K562 (cell line): Measurements from ENCODE around the gene CMSS1. TPM values are rescaled to one million over a fixed set of nuclear protein-coding genes. Genes with fewer than 3 reads are reported as not detected.

Source experiments
- CGGBP1 ChIP-seq: fragments of 250-450 bp; sonication (Bioruptor Pico); IDR thresholded peaks from 2 replicates; pipeline ENCODE4 v1.9.0; 2021; ENCODE audit warnings: mild to moderate bottlenecking
- CSDE1 ChIP-seq, 2 experiments: fragments of 450-650 bp; IDR thresholded peaks; 2 replicates each; pipeline ENCODE4 v1.6.1; 2016; ENCODE audit warnings: mild to moderate bottlenecking in 1 of 2
- ELF4 ChIP-seq: fragments of 450-650 bp; formaldehyde crosslinking; IDR thresholded peaks from 2 replicates; pipeline ENCODE4 v1.4.0; 2022; ENCODE audit warnings: missing genetic modification characterization
- ESRRA ChIP-seq: fragments of 450-650 bp; IDR thresholded peaks from 2 replicates; pipeline ENCODE4 v1.6.1; 2014; ENCODE audit warnings: low read depth, mild to moderate bottlenecking, moderate library complexity, borderline replicate concordance
- HES1 ChIP-seq: fragments of 450-650 bp; IDR thresholded peaks from 2 replicates; pipeline ENCODE4 v1.6.1; 2016; ENCODE audit warnings: low read depth, mild to moderate bottlenecking, moderate library complexity
- KDM4B ChIP-seq, 2 experiments: fragments of 450-650 bp in 1 of 2; sonication (generic) in 1 of 2; IDR thresholded peaks; 2 replicates each; pipeline ENCODE4 v1.6.1; 2016 to 2017; ENCODE audit warnings: borderline replicate concordance in 2 of 2, antibody characterized with exemption in 1 of 2, low read depth in 1 of 2, mild to moderate bottlenecking in 1 of 2
- KLF16 ChIP-seq: IDR thresholded peaks from 2 replicates; pipeline ENCODE4 v1.6.1; 2016; ENCODE audit warnings: antibody characterized with exemption
- LCOR ChIP-seq: sonication (generic); formaldehyde crosslinking; IDR thresholded peaks from 2 replicates; pipeline ENCODE4 v1.8.0; 2022; ENCODE audit warnings: mild to moderate bottlenecking, missing genetic modification reagents
- ZBED1 ChIP-seq: IDR thresholded peaks from 2 replicates; pipeline ENCODE4 v1.6.1; 2014
- ZHX1 ChIP-seq: fragments of 150-350 bp; conservative IDR thresholded peaks from 2 replicates; pipeline ENCODE4 v1.6.1; 2014; ENCODE audit warnings: low read length
- ZNF133 ChIP-seq: fragments of 250-450 bp; sonication (Bioruptor Pico); IDR thresholded peaks from 2 replicates; pipeline ENCODE4 v1.4.0; 2020; ENCODE audit warnings: mild to moderate bottlenecking
- ZNF280B ChIP-seq: fragments of 250-450 bp; sonication (Bioruptor Pico); IDR thresholded peaks from 2 replicates; pipeline ENCODE4 v1.5.1; 2021; ENCODE audit warnings: mild to moderate bottlenecking
- ZNF695 ChIP-seq: fragments of 450-650 bp; formaldehyde crosslinking; IDR thresholded peaks from 2 replicates; pipeline ENCODE4 v1.4.0; 2020; ENCODE audit warnings: mild to moderate bottlenecking, moderate library complexity
- polyA plus RNA-seq, 8 experiments: library from polyadenylated mRNA; depleted of rRNA in 4 of 8; stranded (reverse) in 5 of 8; unstranded in 3 of 8; fragments of >200 nt; fragmentation: Nextera tagmentation in 2 of 8; fragmentation: Illumina TruSeq in 1 of 8; extraction: Ambion mirVana in 2 of 8; extraction: Trizol in 1 of 8; gene quantifications; 2 replicates each; pipeline versions ENCODE4 v1.2.1 to v1.2.3, GENCODE V29; 2011 to 2014; ENCODE audit warnings: inconsistent platforms in 1 of 8, missing spikeins in 1 of 8
- total RNA-seq, 7 experiments: library from RNA; depleted of rRNA in 6 of 7; stranded (reverse); fragments of >200 nt in 6 of 7; fragmentation: Illumina TruSeq in 2 of 7; extraction: Trizol in 2 of 7; gene quantifications; 2 replicates each; pipeline versions ENCODE4 v1.2.1 to v1.2.3, GENCODE V29; 2011 to 2021; ENCODE audit warnings: low replicate concordance in 1 of 7
- TF ChIP-seq, protein P1 (sequence below): fragments of 250-450 bp; sonication (Bioruptor Pico); IDR thresholded peaks from 2 replicates; pipeline ENCODE4 v1.5.0; 2021
- TF ChIP-seq, protein P2 (sequence below): sonication (generic); formaldehyde crosslinking; IDR thresholded peaks from 2 replicates; pipeline ENCODE4 v1.9.0; 2022; ENCODE audit warnings: mild to moderate bottlenecking, missing genetic modification reagents
- TF ChIP-seq, protein P3 (sequence below): sonication (generic); formaldehyde crosslinking; IDR thresholded peaks from 2 replicates; pipeline ENCODE4 v1.8.0; 2022; ENCODE audit warnings: mild to moderate bottlenecking, missing genetic modification reagents
- TF ChIP-seq, protein P4 (sequence below): fragments of 250-450 bp; sonication (Bioruptor Pico); IDR thresholded peaks from 2 replicates; pipeline ENCODE4 v1.4.0; 2020; ENCODE audit warnings: mild to moderate bottlenecking

Gene CMSS1
- total and polyA plus RNA-seq, 9 of the 15 experiments (the other 6 are each of a cell fraction or from before 2014, with no cell fraction given) = 46.9 to 109 (median 72.3) TPM

DNA sequence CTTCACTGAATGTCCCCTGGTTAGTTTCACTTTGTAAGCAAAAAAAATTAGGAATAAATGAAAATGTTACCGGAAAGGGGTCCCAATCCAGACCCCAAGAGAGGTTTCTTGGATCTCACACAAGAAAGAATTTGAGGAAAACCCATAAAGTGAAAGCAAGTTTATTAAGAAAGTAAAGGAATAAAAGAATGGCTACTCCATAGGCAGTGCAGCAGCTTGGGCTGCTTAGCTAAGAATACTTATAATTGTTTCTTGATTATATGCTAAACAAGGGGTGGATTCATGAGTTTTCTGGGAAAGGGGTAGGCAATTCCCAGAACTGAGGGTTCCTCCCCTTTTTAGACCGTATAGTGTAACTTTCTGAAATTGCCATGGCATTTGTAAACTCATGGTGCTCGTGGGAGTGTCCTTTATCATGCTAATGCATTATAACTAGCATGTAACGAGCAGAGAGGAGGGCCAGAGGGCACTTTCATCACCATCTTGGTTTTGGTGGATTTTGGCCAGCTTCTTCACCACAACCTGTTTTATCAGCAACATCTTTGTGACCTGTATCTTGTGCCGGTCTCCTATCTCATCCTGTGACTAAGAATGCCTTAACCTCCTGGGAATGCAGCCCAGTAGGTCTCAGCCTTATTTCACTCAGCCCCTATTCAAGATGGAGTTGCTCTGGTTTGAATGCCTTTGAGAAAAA, 41.0 kb upstream of the CMSS1 start (continued):
- TF ChIP-seq ZHX1 (no peak), ZBED1 (no peak), ZNF695 (CRISPR knock-in tag) (peak; percentile 82; the same call in 1 of the 2 replicates), ZNF280B (peak; percentile 94), ELF4 (CRISPR knock-in tag) (peak; percentile 99), ESRRA (0 out of 2 replicates have a peak, but pooled peaks have one; percentile 17), KDM4B (IDR thresholded peaks at IDR 0.05; ENCODE audit: borderline replicate concordance in 2 of 2, low read depth in 1 of 2) (no peak), CSDE1 (IDR thresholded peaks at IDR 0.05) (no peak), KLF16 (no peak), ZNF133 (CRISPR knock-in tag) (peak; percentile 98), LCOR (CRISPR knock-in tag) (peak; percentile 48; the same call in 1 of the 2 replicates), CGGBP1 (CRISPR knock-in tag) (no peak), HES1 (no peak)
- TF ChIP-seq, protein P1, sequence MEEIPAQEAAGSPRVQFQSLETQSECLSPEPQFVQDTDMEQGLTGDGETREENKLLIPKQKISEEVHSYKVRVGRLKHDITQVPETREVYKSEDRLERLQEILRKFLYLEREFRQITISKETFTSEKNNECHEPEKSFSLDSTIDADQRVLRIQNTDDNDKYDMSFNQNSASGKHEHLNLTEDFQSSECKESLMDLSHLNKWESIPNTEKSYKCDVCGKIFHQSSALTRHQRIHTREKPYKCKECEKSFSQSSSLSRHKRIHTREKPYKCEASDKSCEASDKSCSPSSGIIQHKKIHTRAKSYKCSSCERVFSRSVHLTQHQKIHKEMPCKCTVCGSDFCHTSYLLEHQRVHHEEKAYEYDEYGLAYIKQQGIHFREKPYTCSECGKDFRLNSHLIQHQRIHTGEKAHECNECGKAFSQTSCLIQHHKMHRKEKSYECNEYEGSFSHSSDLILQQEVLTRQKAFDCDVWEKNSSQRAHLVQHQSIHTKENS (CRISPR knock-in tag) = peak; percentile 90
- TF ChIP-seq, protein P2, sequence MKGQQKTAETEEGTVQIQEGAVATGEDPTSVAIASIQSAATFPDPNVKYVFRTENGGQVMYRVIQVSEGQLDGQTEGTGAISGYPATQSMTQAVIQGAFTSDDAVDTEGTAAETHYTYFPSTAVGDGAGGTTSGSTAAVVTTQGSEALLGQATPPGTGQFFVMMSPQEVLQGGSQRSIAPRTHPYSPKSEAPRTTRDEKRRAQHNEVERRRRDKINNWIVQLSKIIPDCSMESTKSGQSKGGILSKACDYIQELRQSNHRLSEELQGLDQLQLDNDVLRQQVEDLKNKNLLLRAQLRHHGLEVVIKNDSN (CRISPR knock-in tag) = no peak
- TF ChIP-seq, protein P3, sequence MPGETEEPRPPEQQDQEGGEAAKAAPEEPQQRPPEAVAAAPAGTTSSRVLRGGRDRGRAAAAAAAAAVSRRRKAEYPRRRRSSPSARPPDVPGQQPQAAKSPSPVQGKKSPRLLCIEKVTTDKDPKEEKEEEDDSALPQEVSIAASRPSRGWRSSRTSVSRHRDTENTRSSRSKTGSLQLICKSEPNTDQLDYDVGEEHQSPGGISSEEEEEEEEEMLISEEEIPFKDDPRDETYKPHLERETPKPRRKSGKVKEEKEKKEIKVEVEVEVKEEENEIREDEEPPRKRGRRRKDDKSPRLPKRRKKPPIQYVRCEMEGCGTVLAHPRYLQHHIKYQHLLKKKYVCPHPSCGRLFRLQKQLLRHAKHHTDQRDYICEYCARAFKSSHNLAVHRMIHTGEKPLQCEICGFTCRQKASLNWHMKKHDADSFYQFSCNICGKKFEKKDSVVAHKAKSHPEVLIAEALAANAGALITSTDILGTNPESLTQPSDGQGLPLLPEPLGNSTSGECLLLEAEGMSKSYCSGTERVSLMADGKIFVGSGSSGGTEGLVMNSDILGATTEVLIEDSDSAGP (CRISPR knock-in tag) = no peak
- TF ChIP-seq, protein P4, sequence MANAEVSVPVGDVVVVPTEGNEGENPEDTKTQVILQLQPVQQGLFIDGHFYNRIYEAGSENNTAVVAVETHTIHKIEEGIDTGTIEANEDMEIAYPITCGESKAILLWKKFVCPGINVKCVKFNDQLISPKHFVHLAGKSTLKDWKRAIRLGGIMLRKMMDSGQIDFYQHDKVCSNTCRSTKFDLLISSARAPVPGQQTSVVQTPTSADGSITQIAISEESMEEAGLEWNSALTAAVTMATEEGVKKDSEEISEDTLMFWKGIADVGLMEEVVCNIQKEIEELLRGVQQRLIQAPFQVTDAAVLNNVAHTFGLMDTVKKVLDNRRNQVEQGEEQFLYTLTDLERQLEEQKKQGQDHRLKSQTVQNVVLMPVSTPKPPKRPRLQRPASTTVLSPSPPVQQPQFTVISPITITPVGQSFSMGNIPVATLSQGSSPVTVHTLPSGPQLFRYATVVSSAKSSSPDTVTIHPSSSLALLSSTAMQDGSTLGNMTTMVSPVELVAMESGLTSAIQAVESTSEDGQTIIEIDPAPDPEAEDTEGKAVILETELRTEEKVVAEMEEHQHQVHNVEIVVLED = peak; percentile 91
